CD4-positive, alpha-beta T cell treated with Interleukin-10 for 1 hour (primary cell): Measurements from ENCODE around the gene KCNJ5.

Experiments used
- DNase-seq: peaks from one replicate; pipeline ENCODE4 v3.0.0-alpha.2; 2020

Gene KCNJ5

DNA sequence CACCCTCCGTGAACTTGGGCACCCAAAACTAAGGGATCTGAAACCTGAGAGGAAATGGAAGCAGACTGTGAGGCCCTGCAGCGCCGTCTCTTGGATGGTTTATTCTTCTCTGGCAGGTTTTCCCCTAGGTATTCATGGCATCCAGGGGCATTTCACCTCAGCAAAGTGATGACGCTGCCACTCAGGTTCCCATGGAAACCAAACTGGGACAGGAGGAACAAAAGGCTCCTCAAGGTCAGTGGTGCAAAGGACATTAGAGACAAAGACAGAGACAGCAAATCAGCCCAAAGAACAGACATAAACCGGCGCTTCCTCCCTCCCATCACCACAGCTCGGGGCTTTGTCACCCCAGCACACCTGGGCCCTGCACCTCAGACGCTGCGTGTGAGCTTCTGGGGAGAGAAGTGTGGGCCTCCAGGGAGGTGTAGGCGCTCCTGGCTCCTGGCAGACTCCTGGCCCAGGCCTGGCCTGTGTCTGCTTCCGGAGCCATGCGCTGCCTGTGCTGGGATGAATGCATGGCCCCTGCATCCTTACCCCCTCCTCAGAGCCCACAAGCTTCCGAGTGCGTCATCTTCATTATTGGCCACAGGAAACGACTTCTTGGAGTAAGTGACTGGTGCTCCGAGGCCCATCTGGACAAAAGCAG, 45.6 kb downstream of the KCNJ5 start:
- no peak for DNase-seq

GRCh38 chr11:128937480-128937879, 46.3 kb downstream of the KCNJ5 start:
- no peak for DNase-seq

GRCh38 chr11:128938156-128938885, 47.2 kb downstream of the KCNJ5 start:
- DNase-seq, result no peak

DNA sequence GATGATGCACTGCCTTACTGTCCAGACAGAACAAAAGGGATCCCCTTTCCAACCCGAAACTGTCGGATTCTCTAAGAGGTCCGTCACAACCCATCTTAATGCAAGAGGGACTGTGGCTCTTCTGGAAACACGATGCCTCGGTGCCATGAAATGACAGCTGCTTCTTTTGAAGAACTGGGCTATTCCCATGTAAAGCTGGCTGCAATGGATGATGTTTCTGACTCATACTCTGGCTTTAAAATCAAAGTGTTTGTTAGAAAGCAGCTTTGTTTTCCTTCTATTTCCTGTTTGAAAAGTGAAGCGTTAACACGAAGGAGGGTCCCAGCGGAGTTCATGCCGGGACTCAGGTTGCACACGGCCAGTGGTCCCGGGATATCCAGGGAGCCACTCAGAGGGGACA, 48.4 kb downstream of the KCNJ5 start:
- no peak for DNase-seq

GRCh38 chr11:128940156-128940555, 49.0 kb downstream of the KCNJ5 start:
- no peak for DNase-seq

DNA sequence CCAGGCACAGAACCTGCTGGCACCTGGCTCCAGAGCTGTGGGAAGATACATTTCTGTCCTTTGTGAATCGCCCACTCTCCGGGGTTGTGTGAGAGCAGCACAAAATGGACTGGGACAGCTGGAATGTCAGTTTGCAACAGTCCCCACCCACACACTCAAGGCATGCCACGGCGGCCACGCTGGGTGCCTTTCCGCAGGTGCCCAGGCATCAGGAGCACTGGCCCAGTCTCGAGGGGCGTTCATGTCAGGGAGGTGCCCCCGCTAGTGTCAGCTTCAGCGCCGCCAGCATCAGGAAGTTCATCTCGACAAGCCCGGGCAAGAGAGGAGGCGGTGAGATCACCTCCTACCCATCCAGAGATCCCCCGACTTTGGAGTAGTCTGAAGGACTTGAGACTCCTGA, 49.4 kb downstream of the KCNJ5 start:
- DNase-seq, result no peak

- DNase-seq, result no peak
These were observed 50.0 kb downstream of the KCNJ5 start for GRCh38 chr11:128941110-128941509.

DNA sequence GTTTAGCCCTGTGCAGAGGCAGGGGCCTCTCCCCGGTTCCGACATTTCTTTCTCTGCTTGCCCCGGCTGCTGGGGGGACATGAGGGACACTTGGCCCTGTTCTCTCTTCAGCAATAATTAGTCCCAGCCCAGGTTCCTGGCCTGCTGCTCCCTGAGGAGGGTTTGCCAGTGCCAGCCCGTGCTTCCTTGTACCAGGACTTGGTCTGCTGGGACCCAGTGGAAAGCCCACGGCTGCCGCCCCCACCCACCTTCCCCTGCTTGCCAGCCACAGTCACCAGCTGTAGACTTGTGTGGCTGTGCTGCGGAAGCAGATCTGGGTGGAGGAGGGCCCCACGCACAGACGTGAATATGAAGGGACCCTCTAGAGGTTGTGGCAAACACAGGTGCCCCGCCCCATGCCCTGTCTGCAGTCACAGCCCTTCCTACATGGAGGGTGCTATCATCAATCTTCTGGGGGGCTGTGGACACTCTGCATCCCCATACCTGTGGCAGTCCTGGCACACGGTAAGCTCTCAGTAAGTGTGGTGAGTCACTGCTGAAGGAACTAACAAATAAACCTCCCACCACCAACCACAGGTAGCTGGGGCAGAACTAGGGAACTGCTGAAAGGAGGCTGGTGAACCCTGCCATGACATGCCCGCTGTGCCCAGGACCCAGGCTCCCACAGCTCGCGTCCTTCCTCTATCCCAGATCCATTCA, 50.6 kb downstream of the KCNJ5 start:
- DNase-seq, result no peak

DNA sequence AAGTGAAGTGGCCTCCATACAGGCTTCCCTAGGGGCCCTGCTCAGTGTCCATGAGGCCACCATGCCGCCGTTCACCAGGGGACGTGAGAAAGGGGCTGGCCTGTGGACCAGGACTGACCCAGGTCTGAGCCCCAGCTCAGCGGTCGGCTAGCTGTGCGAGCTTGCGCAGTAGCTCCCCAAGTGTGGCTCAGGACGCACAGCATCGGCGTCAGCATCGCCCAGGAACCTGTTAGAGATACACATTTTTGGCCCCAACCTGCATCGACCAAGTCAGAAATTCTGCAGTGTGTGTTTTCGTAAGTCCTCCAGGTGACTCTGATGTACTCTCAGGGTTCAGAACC, 51.1 kb downstream of the KCNJ5 start:
- no peak for DNase-seq

- DNase-seq, result no peak
These were observed 51.8 kb downstream of the KCNJ5 start, which contains the start of gene TP53AIP1 for GRCh38 chr11:128942817-128943427. Gene TP53AIP1, minus strand, starts transcription at chr11:128942871. Its CDS starts 5,053 bp downstream, at chr11:128937818.

- DNase-seq, result no peak
These were observed 52.3 kb downstream of the KCNJ5 start for GRCh38 chr11:128943428-128943976.

GRCh38 chr11:128946648-128947047, 55.5 kb downstream of the KCNJ5 start:
- DNase-seq, result no peak

GRCh38 chr11:128947773-128948172, 56.6 kb downstream of the KCNJ5 start:
- DNase-seq, result no peak

DNA sequence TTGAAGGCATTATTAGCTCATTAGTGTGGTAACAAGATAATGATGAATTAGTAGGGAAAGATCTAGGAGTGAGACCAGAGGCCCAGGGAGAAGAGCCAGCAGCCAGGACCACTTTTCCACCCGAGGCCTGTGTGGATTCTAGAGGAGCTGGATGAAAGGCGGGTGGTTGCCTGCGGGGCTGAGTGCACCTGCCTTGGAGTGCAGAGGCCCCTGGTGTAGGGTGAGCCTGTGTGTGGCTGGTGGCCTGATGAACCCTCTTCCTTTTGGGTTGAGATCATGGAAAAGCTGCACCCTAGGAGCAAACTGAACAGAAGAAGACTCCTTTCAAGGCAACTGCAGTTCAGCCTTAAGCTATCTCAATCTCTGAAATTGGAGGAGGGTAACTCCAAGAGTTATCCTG, 57.4 kb downstream of the KCNJ5 start:
- no peak for DNase-seq

DNA sequence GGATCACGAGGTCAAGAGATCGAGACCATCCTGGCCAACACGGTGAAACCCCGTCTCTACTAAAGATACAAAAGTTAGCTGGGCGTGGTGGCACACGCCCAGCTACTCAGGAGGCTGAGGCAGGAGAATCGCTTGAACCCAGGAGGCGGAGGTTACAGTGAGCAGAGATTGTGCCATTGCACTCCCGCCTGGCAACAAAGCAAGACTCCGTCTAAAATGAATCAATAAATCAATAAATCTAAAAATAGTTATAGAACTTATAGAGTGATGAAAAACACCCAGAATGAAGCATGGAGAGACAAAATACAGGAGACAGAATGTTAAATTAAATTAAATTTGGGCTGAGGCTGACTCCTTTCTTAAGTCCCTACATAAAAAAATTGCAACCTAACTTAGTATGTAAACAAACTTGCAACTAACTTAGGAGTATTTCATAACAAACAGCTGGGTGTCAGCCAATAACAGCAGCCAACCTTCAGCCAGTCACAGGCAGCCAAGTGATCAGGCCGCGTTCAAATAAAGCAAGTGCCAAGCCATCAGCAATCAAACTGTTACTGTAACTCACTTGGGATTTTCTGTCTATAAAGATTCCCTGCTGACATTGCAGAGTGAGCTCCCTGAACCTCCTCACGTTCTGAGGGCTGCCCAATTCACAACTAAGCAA, 58.8 kb downstream of the KCNJ5 start:
- DNase-seq, result no peak

GRCh38 chr11:128953151-128953550, 62.0 kb downstream of the KCNJ5 start:
- no peak for DNase-seq

- DNase-seq, result no peak
These were observed 64.5 kb downstream of the KCNJ5 start for GRCh38 chr11:128955636-128956035.

GRCh38 chr11:128956401-128957201, 65.4 kb downstream of the KCNJ5 start:
- peak; percentile 51 for DNase-seq

GRCh38 chr11:128957202-128957482, 66.0 kb downstream of the KCNJ5 start:
- DNase-seq, result no peak

- no peak for DNase-seq
These were observed 70.5 kb downstream of the KCNJ5 start for GRCh38 chr11:128961645-128962044.

- DNase-seq, result no peak
These were observed 71.7 kb downstream of the KCNJ5 start for GRCh38 chr11:128962896-128963295.

DNA sequence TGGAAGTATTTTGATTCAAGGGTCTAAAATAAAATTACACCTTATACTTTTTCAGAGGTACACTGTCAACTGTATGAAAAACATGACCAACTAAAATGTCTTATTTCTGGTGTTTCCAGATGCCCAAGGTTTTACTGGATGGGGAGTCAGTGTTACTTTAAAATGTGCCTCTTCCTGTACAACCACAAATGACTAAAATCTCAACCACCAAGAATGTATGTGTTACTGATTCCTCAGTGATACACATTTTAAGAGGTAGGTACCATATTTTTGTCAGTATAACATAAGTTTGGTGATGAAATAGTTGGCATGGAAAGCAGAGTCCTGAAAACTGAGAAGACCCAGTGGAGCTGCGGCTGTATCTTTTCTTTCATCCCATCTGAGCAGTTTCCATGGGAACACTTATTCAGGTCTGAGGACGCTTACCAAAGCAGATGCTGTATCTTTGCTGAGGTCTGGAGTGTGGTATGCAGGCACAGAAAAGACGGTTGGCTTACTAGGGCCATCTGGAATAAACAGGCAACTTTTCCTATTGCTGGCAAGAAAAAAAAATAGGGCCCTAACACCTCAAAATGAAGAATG, 72.7 kb downstream of the KCNJ5 start:
- DNase-seq, result no peak
